Liver (tissue), 9 donors: ENCODE data around the gene FSD1L. TPM values are rescaled to one million over a fixed set of nuclear protein-coding genes. Genes with fewer than 3 reads are reported as not detected.

Experiments
- DNase-seq: peaks from one replicate; pipeline ENCODE4 v3.0.0-alpha.2; 2017; ENCODE audit warnings: low spot score
- H3K27ac ChIP-seq, 2 donors: one replicate each; pipeline ENCODE4 v1.7.0; 2013; ENCODE audit warnings: inconsistent platforms in 2 of 2, low read length in 2 of 2, control low read depth in 1 of 2, low read depth in 1 of 2, mild to moderate bottlenecking in 1 of 2
- H3K27me3 ChIP-seq, 4 donors: one replicate each; pipeline versions ENCODE4 v1.6.1 to v1.7.0; 2013; ENCODE audit warnings: low read length in 3 of 4, inconsistent platforms in 1 of 4, mild to moderate bottlenecking in 1 of 4, moderate library complexity in 1 of 4; ENCODE audit not compliant: control insufficient read depth in 4 of 4, insufficient read depth in 4 of 4
- H3K36me3 ChIP-seq, 4 donors: one replicate each; pipeline versions ENCODE4 v1.6.1 to v1.7.0; 2013; ENCODE audit warnings: low read length in 3 of 4, mild to moderate bottlenecking in 3 of 4, low read depth in 1 of 4, moderate library complexity in 1 of 4; ENCODE audit not compliant: control insufficient read depth in 4 of 4, insufficient read depth in 3 of 4
- H3K4me1 ChIP-seq, 4 donors: one replicate each; pipeline versions ENCODE4 v1.6.1 to v1.7.0; 2013; ENCODE audit warnings: low read length in 3 of 4, mild to moderate bottlenecking in 3 of 4, moderate library complexity in 1 of 4; ENCODE audit not compliant: control insufficient read depth in 4 of 4, insufficient read depth in 4 of 4
- H3K4me3 ChIP-seq, 3 donors: one replicate each; pipeline versions ENCODE4 v1.6.1 to v1.7.0; 2013; ENCODE audit warnings: low read length in 3 of 3, control low read depth in 1 of 3, low read depth in 1 of 3, mild to moderate bottlenecking in 1 of 3
- H3K9ac ChIP-seq, 2 donors: one replicate each; pipeline ENCODE4 v1.7.0; 2013; ENCODE audit warnings: low read length in 2 of 2, mild to moderate bottlenecking in 2 of 2, moderate library complexity in 2 of 2, control low read depth in 1 of 2, low read depth in 1 of 2
- H3K9me3 ChIP-seq, 4 donors: one replicate each; pipeline versions ENCODE4 v1.6.1 to v1.7.0; 2013; ENCODE audit warnings: low read length in 3 of 4; ENCODE audit not compliant: control insufficient read depth in 4 of 4
- CTCF ChIP-seq: fragments of 150-350 bp; IDR thresholded peaks from 2 replicates; pipeline ENCODE4 v1.5.1; 2017; ENCODE audit warnings: improper control_type of control experiment, low read depth, low read length; ENCODE audit not compliant: missing input control
- EGR1 ChIP-seq, 2 donors: IDR thresholded peaks; 2 replicates each; pipeline ENCODE4 v1.6.1; 2016 to 2018; ENCODE audit warnings: antibody characterized with exemption in 2 of 2, low read depth in 2 of 2
- FOXA1 ChIP-seq: IDR thresholded peaks from 2 replicates; pipeline ENCODE4 v1.6.1; 2016; ENCODE audit warnings: antibody characterized with exemption
- FOXA2 ChIP-seq: IDR thresholded peaks from 2 replicates; pipeline ENCODE4 v1.6.1; 2016; ENCODE audit warnings: antibody characterized with exemption
- GABPA ChIP-seq, 2 donors: IDR thresholded peaks in 1 of 2; conservative IDR thresholded peaks in 1 of 2; 2 replicates each; pipeline ENCODE4 v1.6.1; 2016; ENCODE audit warnings: antibody characterized with exemption in 2 of 2, mild to moderate bottlenecking in 1 of 2, moderate library complexity in 1 of 2
- HNF4A ChIP-seq, 2 donors: conservative IDR thresholded peaks; 2 replicates each; pipeline ENCODE4 v1.6.1; 2016; ENCODE audit warnings: antibody characterized with exemption in 2 of 2, mild to moderate bottlenecking in 2 of 2
- HNF4G ChIP-seq: IDR thresholded peaks from 2 replicates; pipeline ENCODE4 v1.6.1; 2016; ENCODE audit warnings: antibody characterized with exemption
- JUND ChIP-seq, 2 donors: IDR thresholded peaks; 2 replicates each; pipeline ENCODE4 v1.6.1; 2016; ENCODE audit warnings: antibody characterized with exemption in 2 of 2
- NR2F2 ChIP-seq: IDR thresholded peaks from 2 replicates; pipeline ENCODE4 v1.6.1; 2016; ENCODE audit warnings: antibody characterized with exemption
- RAD21 ChIP-seq, 2 donors: IDR thresholded peaks; 2 replicates each; pipeline ENCODE4 v1.6.1; 2016; ENCODE audit warnings: antibody characterized with exemption in 2 of 2, mild to moderate bottlenecking in 2 of 2
- REST ChIP-seq: IDR thresholded peaks from 2 replicates; pipeline ENCODE4 v1.6.1; 2016; ENCODE audit warnings: antibody characterized with exemption, mild to moderate bottlenecking
- RXRA ChIP-seq, 2 donors: IDR thresholded peaks; 2 replicates each; pipeline ENCODE4 v1.6.1; 2017 to 2018; ENCODE audit warnings: antibody characterized with exemption in 2 of 2, mild to moderate bottlenecking in 1 of 2
- SP1 ChIP-seq: IDR thresholded peaks from 2 replicates; pipeline ENCODE4 v1.6.1; 2018; ENCODE audit warnings: antibody characterized with exemption, mild to moderate bottlenecking
- TAF1 ChIP-seq: conservative IDR thresholded peaks from 2 replicates; pipeline ENCODE4 v1.6.1; 2016; ENCODE audit warnings: antibody characterized with exemption, mild to moderate bottlenecking
- YY1 ChIP-seq: IDR thresholded peaks from 2 replicates; pipeline ENCODE4 v1.6.1; 2016; ENCODE audit warnings: antibody characterized with exemption, mild to moderate bottlenecking
- ZBTB33 ChIP-seq: IDR thresholded peaks from 2 replicates; pipeline ENCODE4 v1.6.1; 2016; ENCODE audit warnings: antibody characterized with exemption
- WGBS: extraction: QIAGEN DNeasy Blood & Tissue Kit; methylation state at CpG from one replicate; pipeline ENCODE4 v1.1.7; 2013; 5-methylcytosine and 5-hydroxymethylcytosine counted together
- polyA plus RNA-seq, 2 donors: library from polyadenylated mRNA; stranded (reverse) in 1 of 2; unstranded in 1 of 2; fragments of 200-250 nt in 1 of 2; fragments of >200 nt in 1 of 2; fragmentation: Nextera tagmentation in 1 of 2; extraction: Ambion mirVana in 1 of 2; gene quantifications; one replicate each; pipeline versions ENCODE4 v1.2.1 to v1.2.3, GENCODE V29; 2013 to 2015
- total RNA-seq, 2 donors: library from RNA; depleted of rRNA; stranded (reverse); fragments of >200 nt; gene quantifications; one replicate each; pipeline ENCODE4 v1.2.3, GENCODE V29; 2014
- TF ChIP-seq, protein P1 (sequence below): IDR thresholded peaks from 2 replicates; pipeline ENCODE4 v1.6.1; 2016; ENCODE audit warnings: antibody characterized with exemption
- TF ChIP-seq, protein P2 (sequence below): IDR thresholded peaks from 2 replicates; pipeline ENCODE4 v1.6.1; 2016; ENCODE audit warnings: antibody characterized with exemption
- donor health status: healthy.
- donor health status: healthy.
- donor health status: healthy.
- donor health status: healthy.
- donor health status: healthy.

Gene FSD1L
- total and polyA plus RNA-seq, 4 donors = 0.38 to 3.6 (median 1.9) TPM

DNA sequence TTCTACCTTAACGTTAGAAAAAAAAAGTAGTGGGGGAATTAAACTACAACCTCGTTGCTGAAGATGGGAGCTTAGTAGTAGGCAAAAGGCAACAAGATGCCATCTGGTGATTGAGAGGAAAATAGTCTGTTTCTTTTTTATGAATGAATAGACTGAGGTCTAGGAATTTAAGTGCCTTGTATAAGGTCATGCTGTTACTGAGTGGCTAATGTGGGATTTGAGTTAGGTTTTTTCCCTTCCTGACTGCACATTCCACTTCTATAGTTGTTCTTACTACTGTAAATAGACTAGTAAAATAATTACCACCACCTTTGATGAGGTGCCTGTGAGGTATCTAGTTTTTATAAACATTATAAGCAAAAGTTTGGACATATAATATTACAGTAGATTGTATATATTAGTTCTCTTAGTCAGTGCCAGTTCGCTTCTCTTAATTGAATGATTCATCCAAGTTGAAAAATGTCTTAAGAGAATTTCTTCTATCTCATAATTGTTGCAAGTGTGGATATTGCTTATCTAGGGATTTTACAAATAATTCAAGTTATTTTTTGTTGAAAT lies 19.1 kb downstream of the FSD1L start:
- Histone ChIP-seq H3K4me1 (no peaks in the 10 kb centered on the region), H3K36me3 (peaks cover 0 to 8% (median 0%) of the 10 kb centered on the region in 4 donors), H3K27me3 (no peaks in the 10 kb centered on the region), H3K27ac (no peak overlapping the region), H3K9me3 (no peaks in the 10 kb centered on the region), H3K4me3 (no peak overlapping the region), H3K9ac (no peak overlapping the region)
- TF ChIP-seq HNF4A (conservative IDR thresholded peaks at IDR 0.05) (no peak), YY1 (no peak), TAF1 (no peak), HNF4G (no peak), FOXA2 (no peak), SP1 (no peak), FOXA1 (no peak), RAD21 (IDR thresholded peaks at IDR 0.05) (no peak), JUND (IDR thresholded peaks at IDR 0.05) (no peak), CTCF (no peak), EGR1 (IDR thresholded peaks at IDR 0.05; ENCODE audit: low read depth in 2 of 2) (no peak), GABPA (IDR thresholded peaks at IDR 0.05 in 1 of 2, conservative IDR thresholded peaks at IDR 0.05 in 1 of 2) (no peak)
- TF ChIP-seq, protein P1, sequence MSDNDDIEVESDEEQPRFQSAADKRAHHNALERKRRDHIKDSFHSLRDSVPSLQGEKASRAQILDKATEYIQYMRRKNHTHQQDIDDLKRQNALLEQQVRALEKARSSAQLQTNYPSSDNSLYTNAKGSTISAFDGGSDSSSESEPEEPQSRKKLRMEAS = no peak
- TF ChIP-seq, protein P2, sequence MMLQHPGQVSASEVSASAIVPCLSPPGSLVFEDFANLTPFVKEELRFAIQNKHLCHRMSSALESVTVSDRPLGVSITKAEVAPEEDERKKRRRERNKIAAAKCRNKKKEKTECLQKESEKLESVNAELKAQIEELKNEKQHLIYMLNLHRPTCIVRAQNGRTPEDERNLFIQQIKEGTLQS = no peak
- no peak for DNase-seq
- WGBS = 77% methylated on average over 3 of the region's 3 CpGs

- 100% methylated on average over 1 of the region's 1 CpG for WGBS
- peaks cover 0 to 8% (median under 1%) of the 10 kb centered on the region in 4 donors for H3K36me3 ChIP-seq
Measured at GRCh38 chr9:105468875-105469274, 21.0 kb downstream of the FSD1L start.

More at GRCh38 chr9:105468875-105469274, 21.0 kb downstream of the FSD1L start:
- no peak overlapping the region for H3K4me3 ChIP-seq
- H3K9me3 ChIP-seq = no peaks in the 10 kb centered on the region
- no peak for DNase-seq
- no peak for TF ChIP-seq REST
- TF ChIP-seq TAF1 = no peak
- no peak for TF ChIP-seq HNF4G
- TF ChIP-seq, protein P2 = no peak
- no peak for TF ChIP-seq CTCF
- no peak for TF ChIP-seq JUND (IDR thresholded peaks at IDR 0.05)
- TF ChIP-seq GABPA (IDR thresholded peaks at IDR 0.05 in 1 of 2, conservative IDR thresholded peaks at IDR 0.05 in 1 of 2) = no peak
- no peak for TF ChIP-seq EGR1 (IDR thresholded peaks at IDR 0.05; ENCODE audit: low read depth in 2 of 2)
- no peak for TF ChIP-seq NR2F2
- no peak for TF ChIP-seq FOXA2
- TF ChIP-seq FOXA1 = no peak
- no peak for TF ChIP-seq RXRA (IDR thresholded peaks at IDR 0.05)
- no peak for TF ChIP-seq HNF4A (conservative IDR thresholded peaks at IDR 0.05)
- TF ChIP-seq, protein P1 = no peak
- TF ChIP-seq RAD21 (IDR thresholded peaks at IDR 0.05) = no peak
- no peak for TF ChIP-seq YY1
- no peak for TF ChIP-seq ZBTB33
- H3K9ac ChIP-seq = no peak overlapping the region
- no peak overlapping the region for H3K27ac ChIP-seq
- no peaks in the 10 kb centered on the region for H3K4me1 ChIP-seq
- H3K27me3 ChIP-seq = no peaks in the 10 kb centered on the region
